ENCODE data around the gene ANKRD45.
"Not testable (repeated sequence)": the region's sequence is repeated elsewhere in the genome, so short reads cannot be mapped to it uniquely, and the experiment has no call there.

Gene ANKRD45

GRCh38 chr1:173572201-173572873, 97.3 kb downstream of the ANKRD45 start:
- DNase-seq (ENCODE audit: low spot score): no peak

GRCh38 chr1:173570370-173571007, 99.2 kb downstream of the ANKRD45 start:
- DNase-seq (ENCODE audit: low spot score): no peak

GRCh38 chr1:173568483-173568882, 101.2 kb downstream of the ANKRD45 start:
- no peak for DNase-seq (ENCODE audit: low spot score)

- DNase-seq (ENCODE audit: low spot score): not testable (repeated sequence)
Measured at GRCh38 chr1:173563846-173564245, 105.8 kb downstream of the ANKRD45 start.

GRCh38 chr1:173562813-173563212, 106.8 kb downstream of the ANKRD45 start:
- no peak for DNase-seq (ENCODE audit: low spot score)

GRCh38 chr1:173561263-173561662, 108.4 kb downstream of the ANKRD45 start:
- no peak for DNase-seq (ENCODE audit: low spot score)

- DNase-seq (ENCODE audit: low spot score): no peak
Measured at GRCh38 chr1:173560285-173560880, 109.3 kb downstream of the ANKRD45 start.

All from activated CD4-positive, alpha-beta T cell treated with anti-CD3 and anti-CD28 coated beads, Interleukin-2, Interleukin-4, amounts not matched to agents 100 ng/mL and 50 ng/mL, durations not matched to agents 16 hours and 8 hours (primary cell).